GM21515 (cell line): ENCODE data around the gene TTC23.
A peak's percentile ranks its signal among the peaks of the same experiment; 100 is the strongest.

Experiments
- ATAC-seq: cut with Tn5 transposase; IDR thresholded peaks from one replicate; pipeline ENCODE4 v1.9.1; 2021; ENCODE audit not compliant: unreplicated experiment

The TTC23 gene

GRCh38 chr15:99249270-99249841, at the start of gene TTC23:
TTC23 (minus strand) TSS chr15:99249581; CDS start chr15:99228712, 20,869 bp downstream.
- no peak for ATAC-seq

- ATAC-seq: no peak
Observed at GRCh38 chr15:99296386-99296785, 47.0 kb upstream of the TTC23 start.

GRCh38 chr15:99295840-99296239, 46.5 kb upstream of the TTC23 start:
- ATAC-seq: no peak

- no peak for ATAC-seq
Observed at GRCh38 chr15:99291643-99292042, 42.3 kb upstream of the TTC23 start.

- no peak for ATAC-seq
Observed at GRCh38 chr15:99283717-99284116, 34.3 kb upstream of the TTC23 start.

- no peak for ATAC-seq
Observed at GRCh38 chr15:99282586-99282985, 33.2 kb upstream of the TTC23 start.

GRCh38 chr15:99282121-99282520, 32.7 kb upstream of the TTC23 start:
- no peak for ATAC-seq

- ATAC-seq: no peak
Observed at GRCh38 chr15:99279827-99280226, 30.4 kb upstream of the TTC23 start.

GRCh38 chr15:99279290-99279689, 29.9 kb upstream of the TTC23 start:
- ATAC-seq: no peak

GRCh38 chr15:99275525-99276128, 26.2 kb upstream of the TTC23 start:
- ATAC-seq: no peak

- ATAC-seq: no peak
Observed at GRCh38 chr15:99275061-99275460, 25.7 kb upstream of the TTC23 start.

GRCh38 chr15:99273801-99274200, 24.4 kb upstream of the TTC23 start:
- ATAC-seq: no peak

- ATAC-seq: no peak
Observed at GRCh38 chr15:99268431-99268830, 19.1 kb upstream of the TTC23 start.

GRCh38 chr15:99267957-99268356, 18.6 kb upstream of the TTC23 start:
- no peak for ATAC-seq

- ATAC-seq: no peak
Observed at GRCh38 chr15:99265541-99266070, 16.2 kb upstream of the TTC23 start.

GRCh38 chr15:99264125-99264524, 14.7 kb upstream of the TTC23 start:
- no peak for ATAC-seq

- ATAC-seq: no peak
Observed at GRCh38 chr15:99257107-99257750, 7.8 kb upstream of the TTC23 start.

GRCh38 chr15:99253381-99254090, 4.2 kb upstream of the TTC23 start:
- ATAC-seq: no peak

GRCh38 chr15:99252326-99252725, 2.9 kb upstream of the TTC23 start:
- ATAC-seq: no peak

GRCh38 chr15:99250857-99251841, 1.8 kb upstream of the TTC23 start, which contains the start of gene LRRC28:
LRRC28 (plus strand) TSS chr15:99251481; CDS start chr15:99255958, 4,477 bp downstream.
- peak; percentile 94 for ATAC-seq
